Glutamatergic neuron (in vitro differentiated cells): ENCODE results near the gene PRCC. TPM values are rescaled to one million over a fixed set of nuclear protein-coding genes. Genes with fewer than 3 reads are reported as not detected.

ENCODE experiments used
- DNase-seq: peaks from one replicate; pipeline ENCODE4 v3.0.0; 2022
- H3K27ac Mint-ChIP-seq: one replicate; pipeline ENCODE4 v1.8.0; 2020; ENCODE audit warnings: mild to moderate bottlenecking, mixed read lengths, inconsistent platforms; ENCODE audit not compliant: unreplicated experiment
- H3K27me3 Mint-ChIP-seq: one replicate; pipeline ENCODE4 v1.8.0; 2020; ENCODE audit warnings: mild to moderate bottlenecking, moderate library complexity, mixed read lengths, inconsistent platforms; ENCODE audit not compliant: unreplicated experiment
- H3K36me3 Mint-ChIP-seq: one replicate; pipeline ENCODE4 v1.8.0; 2020; ENCODE audit warnings: mild to moderate bottlenecking, mixed read lengths, inconsistent platforms; ENCODE audit not compliant: unreplicated experiment
- H3K4me1 Mint-ChIP-seq: one replicate; pipeline ENCODE4 v1.8.0; 2020; ENCODE audit warnings: mild to moderate bottlenecking, low read depth, mixed read lengths, inconsistent platforms; ENCODE audit not compliant: unreplicated experiment
- H3K4me3 Mint-ChIP-seq: one replicate; pipeline ENCODE4 v1.8.0; 2020; ENCODE audit warnings: mild to moderate bottlenecking, mixed read lengths, inconsistent platforms; ENCODE audit not compliant: unreplicated experiment
- H3K9me3 Mint-ChIP-seq: one replicate; pipeline ENCODE4 v1.8.0; 2020; ENCODE audit warnings: mild to moderate bottlenecking, moderate library complexity, mixed read lengths, inconsistent platforms; ENCODE audit not compliant: unreplicated experiment
- long read RNA-seq: library from polyadenylated mRNA; unstranded; transcript quantifications from one replicate; pipeline ENCODE4 v2.0.0, GENCODE V29; 2020; ENCODE audit not compliant: unreplicated experiment
- total RNA-seq: library from RNA; stranded (reverse); fragmentation: NEBNext Ultra II Directional; extraction: Animal tissue kit (Norgen Biotek cat#: 25700); gene quantifications from one replicate; pipeline ENCODE4 v1.2.1, GENCODE V29; 2021; ENCODE audit not compliant: unreplicated experiment
- TF ChIP-seq, protein P1 (sequence below): fragments of 200-600 bp; sonication (generic); IDR thresholded peaks from one replicate; pipeline ENCODE4 v1.5.0; 2021; ENCODE audit not compliant: partially characterized antibody, unreplicated experiment

PRCC gene
- 88.8 TPM for total RNA-seq
- long read RNA-seq, transcript PRCC-201 (7 exons, 2,105 nt) = major isoform, 21 of 31 reads
- long read RNA-seq, partial matches to known transcripts = 5 of 31 reads
- long read RNA-seq, other reads (novel, unspliced or antisense) = 5 of 31 reads

- H3K27ac Mint-ChIP-seq = peak within 1 kb of the TSS; percentile 82
- TF ChIP-seq, protein P1, sequence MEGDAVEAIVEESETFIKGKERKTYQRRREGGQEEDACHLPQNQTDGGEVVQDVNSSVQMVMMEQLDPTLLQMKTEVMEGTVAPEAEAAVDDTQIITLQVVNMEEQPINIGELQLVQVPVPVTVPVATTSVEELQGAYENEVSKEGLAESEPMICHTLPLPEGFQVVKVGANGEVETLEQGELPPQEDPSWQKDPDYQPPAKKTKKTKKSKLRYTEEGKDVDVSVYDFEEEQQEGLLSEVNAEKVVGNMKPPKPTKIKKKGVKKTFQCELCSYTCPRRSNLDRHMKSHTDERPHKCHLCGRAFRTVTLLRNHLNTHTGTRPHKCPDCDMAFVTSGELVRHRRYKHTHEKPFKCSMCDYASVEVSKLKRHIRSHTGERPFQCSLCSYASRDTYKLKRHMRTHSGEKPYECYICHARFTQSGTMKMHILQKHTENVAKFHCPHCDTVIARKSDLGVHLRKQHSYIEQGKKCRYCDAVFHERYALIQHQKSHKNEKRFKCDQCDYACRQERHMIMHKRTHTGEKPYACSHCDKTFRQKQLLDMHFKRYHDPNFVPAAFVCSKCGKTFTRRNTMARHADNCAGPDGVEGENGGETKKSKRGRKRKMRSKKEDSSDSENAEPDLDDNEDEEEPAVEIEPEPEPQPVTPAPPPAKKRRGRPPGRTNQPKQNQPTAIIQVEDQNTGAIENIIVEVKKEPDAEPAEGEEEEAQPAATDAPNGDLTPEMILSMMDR = no peak
- peaks cover 21% of the 10 kb centered on the region for H3K4me1 Mint-ChIP-seq
- peak; percentile 94 for DNase-seq
- H3K27me3 Mint-ChIP-seq = peaks cover 6% of the 10 kb centered on the region
- H3K36me3 Mint-ChIP-seq = no peaks in the 10 kb centered on the region
- peaks cover 4% of the 10 kb centered on the region for H3K9me3 Mint-ChIP-seq
- H3K4me3 Mint-ChIP-seq = no peak within 1 kb of the TSS
These were observed at the start of gene PRCC for GRCh38 chr1:156767101-156767878. Gene PRCC, plus strand, starts transcription at chr1:156767535. Its CDS starts 237 bp downstream, at chr1:156767772.

DNA sequence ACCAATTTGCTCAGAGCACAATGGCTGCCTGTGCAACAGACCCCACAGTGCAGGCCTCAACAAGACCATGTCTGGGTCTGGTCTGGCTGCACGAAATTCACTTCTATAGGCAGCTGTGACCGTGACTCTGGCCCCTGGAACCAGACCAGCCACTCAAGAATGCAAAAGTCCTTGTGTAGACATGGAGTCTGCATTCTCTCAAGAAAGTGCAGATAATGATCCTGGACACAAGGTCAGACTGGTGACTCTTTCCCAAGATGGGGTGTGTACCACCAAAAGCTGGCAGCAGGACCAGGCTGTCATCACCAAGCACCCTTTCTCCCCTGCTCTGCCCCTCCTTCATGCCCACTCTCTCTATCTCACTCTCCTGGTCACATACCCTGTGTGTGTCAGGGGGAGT lies 46.2 kb upstream of the PRCC start:
- TF ChIP-seq, protein P1 = no peak
- no peaks in the 10 kb centered on the region for H3K27me3 Mint-ChIP-seq
- H3K36me3 Mint-ChIP-seq = peaks cover 5% of the 10 kb centered on the region
- H3K27ac Mint-ChIP-seq = no peak overlapping the region
- no peak overlapping the region for H3K4me3 Mint-ChIP-seq
- no peak for DNase-seq
- no peaks in the 10 kb centered on the region for H3K4me1 Mint-ChIP-seq
- H3K9me3 Mint-ChIP-seq = no peaks in the 10 kb centered on the region

- Mint-ChIP-seq H3K4me3 (no peak overlapping the region), H3K27me3 (no peaks in the 10 kb centered on the region), H3K9me3 (no peaks in the 10 kb centered on the region), H3K4me1 (no peaks in the 10 kb centered on the region), H3K36me3 (peaks cover 5% of the 10 kb centered on the region), H3K27ac (no peak overlapping the region)
- DNase-seq = no peak
- TF ChIP-seq, protein P1 = no peak
These were observed 45.8 kb upstream of the PRCC start for GRCh38 chr1:156721535-156721934.

DNA sequence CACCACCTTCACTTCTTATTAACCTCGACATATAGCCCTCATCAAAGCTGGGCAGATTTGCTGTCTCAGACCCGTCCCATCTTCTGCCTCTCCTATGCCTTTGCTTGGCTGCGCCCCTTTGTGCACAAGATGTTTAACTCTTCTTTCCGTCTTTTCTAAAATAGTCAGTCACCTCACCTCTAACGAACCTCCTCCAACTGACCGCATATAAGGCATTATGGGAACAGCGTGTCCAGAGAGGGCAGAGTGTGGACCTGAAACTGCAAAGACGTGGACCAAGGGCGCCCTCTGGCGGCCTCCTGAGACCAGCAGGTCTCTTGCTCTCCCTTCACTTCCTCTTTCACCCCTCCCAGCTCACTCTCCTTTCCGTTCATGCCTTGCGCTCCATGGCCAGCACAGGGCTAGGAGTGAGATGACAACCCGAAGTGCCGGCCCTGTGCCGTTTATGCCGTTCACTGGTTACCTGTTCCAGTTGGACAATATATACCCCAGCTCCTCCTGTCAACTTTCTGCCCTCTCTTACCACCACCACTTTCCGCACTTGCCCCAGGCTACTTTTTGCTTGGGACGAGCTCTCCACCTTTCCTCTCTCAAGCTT lies 41.6 kb upstream of the PRCC start:
- peak; percentile 90 for DNase-seq
- Mint-ChIP-seq H3K27me3 (peaks cover 12% of the 10 kb centered on the region), H3K27ac (no peak overlapping the region), H3K4me1 (peaks cover 11% of the 10 kb centered on the region), H3K9me3 (peaks cover 10% of the 10 kb centered on the region), H3K36me3 (no peaks in the 10 kb centered on the region), H3K4me3 (no peak overlapping the region)
- TF ChIP-seq, protein P1 = peak; percentile 86
